NCI-H524 (cell line): ENCODE data around the gene ATP7A.
"Not testable (repeated sequence)": the region's sequence is repeated elsewhere in the genome, so short reads cannot be mapped to it uniquely, and the experiment has no call there.

Experiments
- DNase-seq, 2 experiments: peaks; one replicate each; lab custom pipeline; 2025; lab: John Stamatoyannopoulos, UW

The ATP7A gene

GRCh38 chrX:78037881-78038280 is 127.4 kb downstream of the ATP7A start:
- no peak for DNase-seq

- no peak for DNase-seq
Observed at GRCh38 chrX:78042601-78043000, 132.1 kb downstream of the ATP7A start.

GRCh38 chrX:78046362-78046761 is 135.9 kb downstream of the ATP7A start:
- no peak for DNase-seq

- no peak for DNase-seq
Observed at GRCh38 chrX:78048052-78048451, 137.6 kb downstream of the ATP7A start.

GRCh38 chrX:78063687-78064086 is 153.2 kb downstream of the ATP7A start:
- no peak for DNase-seq

- DNase-seq, result no peak
Observed at GRCh38 chrX:78064152-78064551, 153.7 kb downstream of the ATP7A start.

- DNase-seq, result not testable (repeated sequence)
Observed at GRCh38 chrX:78064698-78065601, 154.5 kb downstream of the ATP7A start.

- no peak for DNase-seq
Observed at GRCh38 chrX:78066110-78066509, 155.6 kb downstream of the ATP7A start.

- DNase-seq, result no peak
Observed at GRCh38 chrX:78071331-78071730, 160.8 kb downstream of the ATP7A start.

GRCh38 chrX:78073147-78074077 is 162.9 kb downstream of the ATP7A start:
- DNase-seq, result not testable (repeated sequence)

GRCh38 chrX:78074088-78074487 is 163.6 kb downstream of the ATP7A start:
- DNase-seq, result no peak

GRCh38 chrX:78075787-78076389 is 165.4 kb downstream of the ATP7A start:
- no peak for DNase-seq

- DNase-seq, result not testable (repeated sequence)
Observed at GRCh38 chrX:78081413-78081812, 170.9 kb downstream of the ATP7A start.

- peak in 1 of 2 experiments; percentile 31 for DNase-seq
Observed at GRCh38 chrX:78092296-78092695, 181.8 kb downstream of the ATP7A start.

- no peak for DNase-seq
Observed at GRCh38 chrX:78098108-78098507, 187.6 kb downstream of the ATP7A start.
